Right hindlimb (tissue), 1 donor: ENCODE data around the gene LIMS2.

Source experiments
- DNase-seq: peaks from one replicate; pipeline ENCODE4 v3.0.0-alpha.2; 2018

Gene LIMS2

GRCh38 chr2:127631997-127632581 is 43.2 kb downstream of the LIMS2 start:
- no peak for DNase-seq

- DNase-seq, result no peak
Observed at GRCh38 chr2:127631541-127631996, 43.8 kb downstream of the LIMS2 start.

GRCh38 chr2:127630864-127631540 is 44.3 kb downstream of the LIMS2 start:
- DNase-seq, result no peak

GRCh38 chr2:127630096-127630863 is 45.0 kb downstream of the LIMS2 start:
- DNase-seq, result no peak

- DNase-seq, result no peak
Observed at GRCh38 chr2:127629637-127630036, 45.7 kb downstream of the LIMS2 start.

- no peak for DNase-seq
Observed at GRCh38 chr2:127628767-127629614, 46.3 kb downstream of the LIMS2 start.

- no peak for DNase-seq
Observed at GRCh38 chr2:127627740-127628571, 47.4 kb downstream of the LIMS2 start.

GRCh38 chr2:127626917-127627739 is 48.2 kb downstream of the LIMS2 start:
- DNase-seq, result no peak

GRCh38 chr2:127626175-127626574 is 49.2 kb downstream of the LIMS2 start:
- DNase-seq, result no peak

GRCh38 chr2:127625572-127625951 is 49.8 kb downstream of the LIMS2 start:
- no peak for DNase-seq

GRCh38 chr2:127624756-127625571 is 50.4 kb downstream of the LIMS2 start:
- DNase-seq, result no peak

- no peak for DNase-seq
Observed at GRCh38 chr2:127624320-127624755, 51.0 kb downstream of the LIMS2 start.

GRCh38 chr2:127623388-127624319 is 51.7 kb downstream of the LIMS2 start:
- DNase-seq, result no peak

- peak; percentile 7 for DNase-seq
Observed at GRCh38 chr2:127622561-127623387, 52.6 kb downstream of the LIMS2 start.

GRCh38 chr2:127621981-127622431 is 53.3 kb downstream of the LIMS2 start:
- DNase-seq, result no peak

- no peak for DNase-seq
Observed at GRCh38 chr2:127620866-127621265, 54.5 kb downstream of the LIMS2 start.

- DNase-seq, result no peak
Observed at GRCh38 chr2:127619877-127620705, 55.2 kb downstream of the LIMS2 start.
